Bronchial epithelial cell (primary cell): Measurements from ENCODE around the gene SPEF2. TPM values are rescaled to one million over a fixed set of nuclear protein-coding genes. Genes with fewer than 3 reads are reported as not detected.
A peak's percentile ranks its signal among the peaks of the same experiment; 100 is the strongest.

Experiments used
- DNase-seq: peaks from one replicate; pipeline ENCODE4 v3.0.0-alpha.2; 2010; ENCODE audit warnings: low read depth
- FAIRE-seq: peaks from 2 replicates; lab custom pipeline; 2011; peaks lifted over from hg19 to GRCh38; lab: Jason Lieb, UNC
- H3K27me3 ChIP-seq: 2 replicates; pipeline ENCODE4 v1.5.1; 2011; ENCODE audit warnings: low read length; ENCODE audit not compliant: control insufficient read depth, insufficient read depth
- H3K36me3 ChIP-seq: 2 replicates; pipeline ENCODE4 v1.5.1; 2011; ENCODE audit warnings: low read length; ENCODE audit not compliant: control insufficient read depth, insufficient read depth
- H3K4me3 ChIP-seq: 2 replicates; pipeline ENCODE4 v1.5.1; 2011; ENCODE audit warnings: mild to moderate bottlenecking, low read depth, low read length, control low read depth
- total RNA-seq: library from RNA; depleted of rRNA; stranded (reverse); fragments of >200 nt; gene quantifications from 2 replicates; pipeline ENCODE4 v1.2.1, GENCODE V29; 2014
- TF ChIP-seq, protein P1 (sequence below): IDR thresholded peaks from 2 replicates; pipeline ENCODE4 v1.5.1; 2011; ENCODE audit warnings: mild to moderate bottlenecking, moderate library complexity, low read length, control low read depth, inconsistent platforms; ENCODE audit not compliant: insufficient read depth, severe bottlenecking

Gene SPEF2
- total RNA-seq, 1 donor from 2014 or later = 1.1 TPM

- no peaks in the 10 kb centered on the region for H3K36me3 ChIP-seq
Observed at GRCh38 chr5:35810601-35811000, 192.9 kb downstream of the SPEF2 start.

GRCh38 chr5:35811108-35811741 is 193.6 kb downstream of the SPEF2 start:
- FAIRE-seq = no peak
- Histone ChIP-seq H3K4me3 (no peak overlapping the region), H3K36me3 (no peaks in the 10 kb centered on the region), H3K27me3 (no peaks in the 10 kb centered on the region)
- DNase-seq = no peak
- TF ChIP-seq, protein P1, sequence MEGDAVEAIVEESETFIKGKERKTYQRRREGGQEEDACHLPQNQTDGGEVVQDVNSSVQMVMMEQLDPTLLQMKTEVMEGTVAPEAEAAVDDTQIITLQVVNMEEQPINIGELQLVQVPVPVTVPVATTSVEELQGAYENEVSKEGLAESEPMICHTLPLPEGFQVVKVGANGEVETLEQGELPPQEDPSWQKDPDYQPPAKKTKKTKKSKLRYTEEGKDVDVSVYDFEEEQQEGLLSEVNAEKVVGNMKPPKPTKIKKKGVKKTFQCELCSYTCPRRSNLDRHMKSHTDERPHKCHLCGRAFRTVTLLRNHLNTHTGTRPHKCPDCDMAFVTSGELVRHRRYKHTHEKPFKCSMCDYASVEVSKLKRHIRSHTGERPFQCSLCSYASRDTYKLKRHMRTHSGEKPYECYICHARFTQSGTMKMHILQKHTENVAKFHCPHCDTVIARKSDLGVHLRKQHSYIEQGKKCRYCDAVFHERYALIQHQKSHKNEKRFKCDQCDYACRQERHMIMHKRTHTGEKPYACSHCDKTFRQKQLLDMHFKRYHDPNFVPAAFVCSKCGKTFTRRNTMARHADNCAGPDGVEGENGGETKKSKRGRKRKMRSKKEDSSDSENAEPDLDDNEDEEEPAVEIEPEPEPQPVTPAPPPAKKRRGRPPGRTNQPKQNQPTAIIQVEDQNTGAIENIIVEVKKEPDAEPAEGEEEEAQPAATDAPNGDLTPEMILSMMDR = no peak

More at GRCh38 chr5:35810601-35811000, 192.9 kb downstream of the SPEF2 start:
- no peak for FAIRE-seq
- no peaks in the 10 kb centered on the region for H3K27me3 ChIP-seq
- H3K4me3 ChIP-seq = no peak overlapping the region
- TF ChIP-seq, protein P1 = no peak
- DNase-seq = no peak

GRCh38 chr5:35813521-35813920 is 195.9 kb downstream of the SPEF2 start:
- Histone ChIP-seq H3K36me3 (no peaks in the 10 kb centered on the region), H3K4me3 (no peak overlapping the region), H3K27me3 (no peaks in the 10 kb centered on the region)
- FAIRE-seq (no peak), DNase-seq (no peak)
- TF ChIP-seq, protein P1 = no peak

GRCh38 chr5:35815089-35815936 is 197.7 kb downstream of the SPEF2 start:
- Histone ChIP-seq H3K4me3 (no peak overlapping the region), H3K36me3 (no peaks in the 10 kb centered on the region), H3K27me3 (no peaks in the 10 kb centered on the region)
- TF ChIP-seq, protein P1 = peak; percentile 62
- FAIRE-seq (no peak), DNase-seq (peak; percentile 43)

- Histone ChIP-seq H3K27me3 (no peaks in the 10 kb centered on the region), H3K36me3 (no peaks in the 10 kb centered on the region), H3K4me3 (no peak overlapping the region)
- DNase-seq (no peak), FAIRE-seq (no peak)
- TF ChIP-seq, protein P1 = no peak
Observed at GRCh38 chr5:35816881-35817521, 199.3 kb downstream of the SPEF2 start.
